Spleen (tissue), 7 donors: ENCODE measurements around the gene SERPINE1.

ENCODE experiments used
- CTCF ChIP-seq, 11 experiments: fragments of 200-600 bp in 7 of 11; fragments of 450-650 bp in 4 of 11; sonication (generic) in 4 of 11; IDR thresholded peaks in 8 of 11; conservative IDR thresholded peaks in 3 of 11; 1 replicate in 7 of 11; 2 replicates in 4 of 11; pipeline versions ENCODE4 v1.4.0 to v1.8.0; 2016 to 2021; ENCODE audit warnings: antibody characterized with exemption in 11 of 11, inconsistent platforms in 4 of 11, mild to moderate bottlenecking in 1 of 11
- POLR2AphosphoS5 ChIP-seq, 3 donors: sonication (generic); formaldehyde crosslinking; IDR thresholded peaks; one replicate each; pipeline ENCODE4 v1.5.1; 2017; ENCODE audit warnings: antibody characterized with exemption in 3 of 3
- donor health status: DM: no; HTN: no; CAD: no; lungs with moderate emphysema.
- donor health status: DM: no; HTN: no; CAD: no.
- donor health status: DM: no; HTN: no; CAD: no.

GRCh38 chr7:101179713-101180112, 52.8 kb downstream of the SERPINE1 start:
- TF ChIP-seq CTCF (IDR thresholded peaks at IDR 0.05 in 8 of 11, conservative IDR thresholded peaks at IDR 0.05 in 3 of 11) (no peak), POLR2AphosphoS5 (IDR thresholded peaks at IDR 0.05) (no peak)
